ENCODE measurements around the gene C19orf47.

The C19orf47 gene

GRCh38 chr19:40378509-40378908 lies 30.3 kb upstream of the C19orf47 start:
- TF ChIP-seq CTCF (IDR thresholded peaks at IDR 0.05; ENCODE audit: poor library complexity, severe bottlenecking) = no peak
- Histone ChIP-seq H3K27me3 (ENCODE audit: insufficient read depth, poor library complexity, severe bottlenecking) (no peaks in the 10 kb centered on the region), H3K4me3 (ENCODE audit: severe bottlenecking) (no peak overlapping the region), H3K9me3 (ENCODE audit: severe bottlenecking) (no peaks in the 10 kb centered on the region), H3K4me1 (ENCODE audit: insufficient read depth, poor library complexity, severe bottlenecking) (no peaks in the 10 kb centered on the region), H3K27ac (ENCODE audit: poor library complexity, severe bottlenecking) (no peak overlapping the region), H3K36me3 (ENCODE audit: low read depth) (no peaks in the 10 kb centered on the region; the same call in 1 of the 2 replicates)
- ATAC-seq (ENCODE audit: low read depth) (no peak), DNase-seq (ENCODE audit: low spot score) (no peak)

GRCh38 chr19:40377876-40378385 lies 29.7 kb upstream of the C19orf47 start:
- ATAC-seq (ENCODE audit: low read depth) (no peak), DNase-seq (ENCODE audit: low spot score) (no peak)
- TF ChIP-seq CTCF (IDR thresholded peaks at IDR 0.05; ENCODE audit: poor library complexity, severe bottlenecking) = no peak

GRCh38 chr19:40376286-40376862 lies 28.2 kb upstream of the C19orf47 start:
- ATAC-seq (ENCODE audit: low read depth) = no peak
- H3K27me3 ChIP-seq (ENCODE audit: insufficient read depth, poor library complexity, severe bottlenecking) = no peaks in the 10 kb centered on the region
- no peak overlapping the region for H3K4me3 ChIP-seq (ENCODE audit: severe bottlenecking)
- TF ChIP-seq CTCF (IDR thresholded peaks at IDR 0.05; ENCODE audit: poor library complexity, severe bottlenecking) = no peak
- peaks cover 3% of the 10 kb centered on the region; the same call in 1 of the 2 replicates for H3K36me3 ChIP-seq (ENCODE audit: low read depth)
- no peak overlapping the region for H3K27ac ChIP-seq (ENCODE audit: poor library complexity, severe bottlenecking)
- no peaks in the 10 kb centered on the region for H3K4me1 ChIP-seq (ENCODE audit: insufficient read depth, poor library complexity, severe bottlenecking)
- H3K9me3 ChIP-seq (ENCODE audit: severe bottlenecking) = no peaks in the 10 kb centered on the region
- DNase-seq (ENCODE audit: low spot score) = no peak

More at GRCh38 chr19:40377876-40378385, 29.7 kb upstream of the C19orf47 start:
- H3K27ac ChIP-seq (ENCODE audit: poor library complexity, severe bottlenecking) = no peak overlapping the region
- peaks cover 2% of the 10 kb centered on the region; the same call in 1 of the 2 replicates for H3K36me3 ChIP-seq (ENCODE audit: low read depth)
- H3K4me3 ChIP-seq (ENCODE audit: severe bottlenecking) = no peak overlapping the region
- H3K4me1 ChIP-seq (ENCODE audit: insufficient read depth, poor library complexity, severe bottlenecking) = no peaks in the 10 kb centered on the region
- no peaks in the 10 kb centered on the region for H3K9me3 ChIP-seq (ENCODE audit: severe bottlenecking)
- H3K27me3 ChIP-seq (ENCODE audit: insufficient read depth, poor library complexity, severe bottlenecking) = no peaks in the 10 kb centered on the region

- no peak for ATAC-seq (ENCODE audit: low read depth)
- TF ChIP-seq CTCF (IDR thresholded peaks at IDR 0.05; ENCODE audit: poor library complexity, severe bottlenecking) = no peak
Observed at GRCh38 chr19:40374084-40374483, 25.9 kb upstream of the C19orf47 start.

GRCh38 chr19:40371802-40372122 lies 23.6 kb upstream of the C19orf47 start:
- no peak for TF ChIP-seq CTCF (IDR thresholded peaks at IDR 0.05; ENCODE audit: poor library complexity, severe bottlenecking)
- Histone ChIP-seq H3K4me3 (ENCODE audit: severe bottlenecking) (no peak overlapping the region), H3K4me1 (ENCODE audit: insufficient read depth, poor library complexity, severe bottlenecking) (no peaks in the 10 kb centered on the region), H3K27me3 (ENCODE audit: insufficient read depth, poor library complexity, severe bottlenecking) (no peaks in the 10 kb centered on the region), H3K27ac (ENCODE audit: poor library complexity, severe bottlenecking) (no peak overlapping the region), H3K9me3 (ENCODE audit: severe bottlenecking) (no peaks in the 10 kb centered on the region), H3K36me3 (ENCODE audit: low read depth) (peaks cover 12% of the 10 kb centered on the region)
- ATAC-seq (ENCODE audit: low read depth) (no peak), DNase-seq (ENCODE audit: low spot score) (no peak)

More at GRCh38 chr19:40374084-40374483, 25.9 kb upstream of the C19orf47 start:
- Histone ChIP-seq H3K9me3 (ENCODE audit: severe bottlenecking) (no peaks in the 10 kb centered on the region), H3K36me3 (ENCODE audit: low read depth) (peaks cover 3% of the 10 kb centered on the region; the same call in 1 of the 2 replicates), H3K4me3 (ENCODE audit: severe bottlenecking) (no peak overlapping the region), H3K27me3 (ENCODE audit: insufficient read depth, poor library complexity, severe bottlenecking) (no peaks in the 10 kb centered on the region), H3K4me1 (ENCODE audit: insufficient read depth, poor library complexity, severe bottlenecking) (no peaks in the 10 kb centered on the region), H3K27ac (ENCODE audit: poor library complexity, severe bottlenecking) (no peak overlapping the region)
- DNase-seq (ENCODE audit: low spot score) = no peak
